ENCODE data around the gene C2CD4C.

DNA sequence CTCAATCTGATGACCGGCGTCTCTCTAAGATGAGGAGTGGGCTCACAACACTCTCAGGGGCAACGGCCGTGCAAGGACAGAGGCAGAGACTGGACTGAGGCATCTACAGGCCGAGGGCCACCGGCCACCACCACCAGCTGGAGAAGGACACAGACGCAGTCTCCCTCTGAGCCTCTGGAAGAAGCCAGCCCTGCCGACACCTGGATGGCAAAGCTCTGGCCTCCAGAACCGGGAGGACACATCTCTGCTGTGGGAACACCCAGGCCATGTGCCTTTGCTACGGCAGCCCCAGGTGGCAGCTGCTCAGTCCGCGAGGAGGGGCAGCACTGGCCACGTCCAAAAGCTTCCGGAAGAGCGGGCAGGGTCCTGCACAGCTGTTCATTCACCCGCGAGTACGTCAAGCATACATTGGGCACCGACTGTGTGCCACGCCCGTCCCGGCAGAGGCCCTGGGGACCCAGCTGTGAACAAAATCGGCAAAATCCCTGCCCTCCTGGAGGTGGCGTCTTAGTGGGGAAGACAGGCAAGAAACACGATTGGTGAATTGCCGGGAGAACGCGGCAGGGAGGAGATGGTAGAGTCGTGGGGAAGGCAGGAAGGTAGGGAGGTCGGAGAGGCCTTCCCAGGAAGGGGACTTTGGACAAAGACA is 17.1 kb downstream of the C2CD4C start:
- TF ChIP-seq CTCF (optimal IDR thresholded peaks at IDR 0.05 in 1 of 3, IDR thresholded peaks at IDR 0.05 in 1 of 3, conservative IDR thresholded peaks at IDR 0.05 in 1 of 3; ENCODE audit: extremely low read depth in 1 of 3, insufficient read depth in 2 of 3, low read length in 3 of 3) (no peak), EZH2 (IDR thresholded peaks at IDR 0.05; ENCODE audit: low read length) (no peak)

Measured in keratinocyte (primary cell).